CD14-positive monocyte (primary cell): Measurements from ENCODE around the gene CD24. TPM values are rescaled to one million over a fixed set of nuclear protein-coding genes. Genes with fewer than 3 reads are reported as not detected.

Experiments used
- DNase-seq, 3 donors: peaks; one replicate each; pipeline ENCODE4 v3.0.0-alpha.2; 2011 to 2022
- H2AFZ ChIP-seq: 2 replicates; pipeline ENCODE4 v1.6.0; 2012; ENCODE audit warnings: mild to moderate bottlenecking, low read depth, low read length, inconsistent platforms; ENCODE audit not compliant: insufficient read depth, poor library complexity, severe bottlenecking
- H3K27ac ChIP-seq, 2 donors: 1 replicate in 1 of 2; 2 replicates in 1 of 2; pipeline ENCODE4 v1.5.1; 2012 to 2013; ENCODE audit warnings: low read length in 2 of 2, control low read depth in 1 of 2, inconsistent platforms in 1 of 2, low read depth in 1 of 2, mild to moderate bottlenecking in 1 of 2
- H3K27me3 ChIP-seq, 2 donors: one replicate each; pipeline versions ENCODE4 v1.6.0 to v1.6.1; 2011 to 2013; ENCODE audit warnings: low read length in 2 of 2; ENCODE audit not compliant: control insufficient read depth in 2 of 2, insufficient read depth in 2 of 2
- H3K36me3 ChIP-seq, 2 donors: replicated peaks in 1 of 2; 1 replicate in 1 of 2; 2 replicates in 1 of 2; pipeline versions ENCODE4 v1.5.1 to v1.6.1; 2012 to 2013; ENCODE audit warnings: low read length in 2 of 2, control low read depth in 1 of 2, inconsistent platforms in 1 of 2, mild to moderate bottlenecking in 1 of 2; ENCODE audit not compliant: insufficient read depth in 2 of 2, control insufficient read depth in 1 of 2
- H3K4me1 ChIP-seq, 2 donors: 1 replicate in 1 of 2; 2 replicates in 1 of 2; pipeline versions ENCODE4 v1.5.1 to v1.6.1; 2012 to 2013; ENCODE audit warnings: low read length in 2 of 2, control low read depth in 1 of 2, inconsistent platforms in 1 of 2, mild to moderate bottlenecking in 1 of 2, moderate library complexity in 1 of 2; ENCODE audit not compliant: insufficient read depth in 2 of 2, control insufficient read depth in 1 of 2
- H3K4me2 ChIP-seq: replicated peaks from 2 replicates; pipeline ENCODE3; 2012; ENCODE audit warnings: low read length, moderate library complexity, mild to moderate bottlenecking; ENCODE audit not compliant: poor library complexity, severe bottlenecking; ENCODE audit errors: extremely low read depth
- H3K4me3 ChIP-seq, 3 experiments: fragments of 200-600 bp in 1 of 3; sonication (generic) in 1 of 3; replicated peaks in 1 of 3; 1 replicate in 2 of 3; 2 replicates in 1 of 3; pipeline ENCODE4 v1.5.1; 2011 to 2013; ENCODE audit warnings: low read length in 3 of 3, mild to moderate bottlenecking in 3 of 3, control low read depth in 2 of 3, low read depth in 2 of 3, inconsistent platforms in 1 of 3, moderate library complexity in 1 of 3
- H3K79me2 ChIP-seq: 2 replicates; pipeline ENCODE4 v1.6.0; 2012; ENCODE audit warnings: mild to moderate bottlenecking, control low read depth, inconsistent platforms, low read length, moderate library complexity; ENCODE audit not compliant: insufficient read depth
- H3K9ac ChIP-seq: 2 replicates; pipeline ENCODE4 v1.6.0; 2017; ENCODE audit warnings: low read length, mild to moderate bottlenecking; ENCODE audit not compliant: insufficient read depth, poor library complexity, severe bottlenecking
- H3K9me3 ChIP-seq, 2 donors: replicated peaks in 1 of 2; 1 replicate in 1 of 2; 2 replicates in 1 of 2; pipeline versions ENCODE4 v1.5.1 to v1.6.1; 2012 to 2013; ENCODE audit warnings: low read length in 2 of 2, control low read depth in 1 of 2; ENCODE audit not compliant: control insufficient read depth in 1 of 2, insufficient read depth in 1 of 2
- H4K20me1 ChIP-seq: 2 replicates; pipeline ENCODE4 v1.6.0; 2012; ENCODE audit warnings: mild to moderate bottlenecking, low read length, control low read depth, moderate library complexity; ENCODE audit not compliant: insufficient read depth
- H3K27ac Mint-ChIP-seq, 7 donors: one replicate each; pipeline ENCODE4 v1.8.0; 2020; ENCODE audit warnings: mild to moderate bottlenecking in 7 of 7, mixed read lengths in 7 of 7, moderate library complexity in 6 of 7, inconsistent platforms in 2 of 7
- H3K27me3 Mint-ChIP-seq, 3 donors: one replicate each; pipeline ENCODE4 v1.8.0; 2021 to 2022; ENCODE audit warnings: low read depth in 3 of 3, mild to moderate bottlenecking in 3 of 3, mixed read lengths in 3 of 3, moderate library complexity in 3 of 3, inconsistent platforms in 1 of 3
- H3K36me3 Mint-ChIP-seq, 2 donors: one replicate each; pipeline ENCODE4 v1.8.0; 2020; ENCODE audit warnings: mixed read lengths in 2 of 2, inconsistent platforms in 1 of 2, mild to moderate bottlenecking in 1 of 2
- H3K4me1 Mint-ChIP-seq: one replicate; pipeline ENCODE4 v1.8.0; 2020; ENCODE audit warnings: mild to moderate bottlenecking, mixed read lengths
- H3K4me3 Mint-ChIP-seq, 2 donors: one replicate each; pipeline ENCODE4 v1.8.0; 2020; ENCODE audit warnings: mild to moderate bottlenecking in 2 of 2, mixed read lengths in 2 of 2, moderate library complexity in 1 of 2
- H3K9me3 Mint-ChIP-seq, 7 donors: one replicate each; pipeline ENCODE4 v1.8.0; 2020 to 2022; ENCODE audit warnings: mixed read lengths in 7 of 7, mild to moderate bottlenecking in 6 of 7, moderate library complexity in 6 of 7, inconsistent platforms in 2 of 7
- CTCF ChIP-seq: fragments of 200-600 bp; IDR thresholded peaks from one replicate; pipeline ENCODE4 v1.8.0; 2022; ENCODE audit warnings: antibody characterized with exemption, mild to moderate bottlenecking
- WGBS: methylation state at CpG from one replicate; pipeline ENCODE4 v1.1.5; 2013; ENCODE audit warnings: missing lambda C conversion rate; ENCODE audit not compliant: insufficient coverage; 5-methylcytosine and 5-hydroxymethylcytosine counted together
- intact Hi-C, 2 donors: fragments of 100-400 bp; cut with micrococcal nuclease; formaldehyde crosslinking; loops; one replicate each; pipeline versions ENCODE4 v1.15.0 to v1.15.1; 2023
- polyA plus RNA-seq, 3 donors: library from polyadenylated mRNA; depleted of rRNA in 1 of 3; unstranded in 2 of 3; stranded (reverse) in 1 of 3; fragments of 300-500 nt in 2 of 3; fragments of >200 nt in 1 of 3; fragmentation: Illumina TruSeq in 2 of 3; gene quantifications; 1 replicate in 2 of 3; 2 replicates in 1 of 3; pipeline ENCODE4 v1.2.3, GENCODE V29; 2012 to 2021

Gene CD24
- polyA plus RNA-seq, 3 donors: 0.05 to 0.46 (median 0.29) TPM

GRCh38 chr6:106977246-106977645 is 2.7 kb upstream of the CD24 start:
- intact Hi-C loops: loop anchor here (5.0 to 10.0 kb wide), 3 partner anchors 392 to 640 kb away; no protein-coding TSS in a partner anchor
- peaks cover 49 to 69% (median 58%) of the 10 kb centered on the region in 3 donors for H3K27me3 Mint-ChIP-seq

GRCh38 chr6:106976270-106976669 is 1.7 kb upstream of the CD24 start:
- DNase-seq: no peak
- H2AFZ ChIP-seq: no peak overlapping the region
- peaks cover 0 to 14% (median 5%) of the 10 kb centered on the region in 7 donors for H3K9me3 Mint-ChIP-seq
- peaks cover 21 to 25% of the 10 kb centered on the region in 2 donors for H3K4me1 ChIP-seq
- no peak overlapping the region for H3K4me3 ChIP-seq
- H3K36me3 ChIP-seq: no peaks in the 10 kb centered on the region
- no peak overlapping the region for H3K27ac ChIP-seq
- 80% methylated on average over 1 of the region's 5 CpGs for WGBS
- H3K4me3 Mint-ChIP-seq: peak overlapping the region in 1 of 2 donors; percentile 68
- H3K27me3 Mint-ChIP-seq: peaks cover 57 to 77% (median 67%) of the 10 kb centered on the region in 3 donors
- peaks cover 0 to 4% of the 10 kb centered on the region in 2 donors for H3K36me3 Mint-ChIP-seq
- H3K79me2 ChIP-seq: no peaks in the 10 kb centered on the region
- peaks cover 48 to 66% of the 10 kb centered on the region in 2 donors for H3K27me3 ChIP-seq
- TF ChIP-seq CTCF: no peak
- H3K4me2 ChIP-seq: no peak overlapping the region
- no peak overlapping the region for H3K27ac Mint-ChIP-seq
- H3K9ac ChIP-seq: no peak overlapping the region
- peaks cover 14% of the 10 kb centered on the region for H3K4me1 Mint-ChIP-seq
- H4K20me1 ChIP-seq: no peaks in the 10 kb centered on the region
- H3K9me3 ChIP-seq: peaks cover 0 to 16% of the 10 kb centered on the region in 2 donors
- intact Hi-C loops: loop anchor here (5.0 to 10.0 kb wide), 3 partner anchors 391 to 639 kb away; no protein-coding TSS in a partner anchor

More at GRCh38 chr6:106977246-106977645, 2.7 kb upstream of the CD24 start:
- Mint-ChIP-seq H3K36me3 (peaks cover 0 to 4% of the 10 kb centered on the region in 2 donors), H3K4me3 (peak overlapping the region in 1 of 2 donors; percentile 68), H3K4me1 (peaks cover 14% of the 10 kb centered on the region), H3K9me3 (peaks cover 0 to 14% (median 5%) of the 10 kb centered on the region in 7 donors), H3K27ac (no peak overlapping the region)
- no peak overlapping the region for H3K4me2 ChIP-seq
- H3K79me2 ChIP-seq: no peaks in the 10 kb centered on the region
- H3K27me3 ChIP-seq: peaks cover 42 to 58% of the 10 kb centered on the region in 2 donors
- H3K36me3 ChIP-seq: no peaks in the 10 kb centered on the region
- H3K9me3 ChIP-seq: peaks cover 0 to 11% of the 10 kb centered on the region in 2 donors
- no peak overlapping the region for H3K4me3 ChIP-seq
- peaks cover 21 to 25% of the 10 kb centered on the region in 2 donors for H3K4me1 ChIP-seq
- no peak for TF ChIP-seq CTCF
- DNase-seq: no peak
- no peaks in the 10 kb centered on the region for H4K20me1 ChIP-seq
- H3K27ac ChIP-seq: no peak overlapping the region
- 88% methylated on average over 2 of the region's 3 CpGs for WGBS
- H2AFZ ChIP-seq: no peak overlapping the region
- no peak overlapping the region for H3K9ac ChIP-seq
